GM12872 (cell line): ENCODE results near the gene OBSL1.

Source experiments
- TF ChIP-seq, protein P1 (sequence below): IDR thresholded peaks from 3 replicates; pipeline ENCODE4 v1.5.1; 2011; ENCODE audit warnings: low read depth, mild to moderate bottlenecking, low read length, moderate library complexity; ENCODE audit not compliant: insufficient read depth

OBSL1 gene

DNA sequence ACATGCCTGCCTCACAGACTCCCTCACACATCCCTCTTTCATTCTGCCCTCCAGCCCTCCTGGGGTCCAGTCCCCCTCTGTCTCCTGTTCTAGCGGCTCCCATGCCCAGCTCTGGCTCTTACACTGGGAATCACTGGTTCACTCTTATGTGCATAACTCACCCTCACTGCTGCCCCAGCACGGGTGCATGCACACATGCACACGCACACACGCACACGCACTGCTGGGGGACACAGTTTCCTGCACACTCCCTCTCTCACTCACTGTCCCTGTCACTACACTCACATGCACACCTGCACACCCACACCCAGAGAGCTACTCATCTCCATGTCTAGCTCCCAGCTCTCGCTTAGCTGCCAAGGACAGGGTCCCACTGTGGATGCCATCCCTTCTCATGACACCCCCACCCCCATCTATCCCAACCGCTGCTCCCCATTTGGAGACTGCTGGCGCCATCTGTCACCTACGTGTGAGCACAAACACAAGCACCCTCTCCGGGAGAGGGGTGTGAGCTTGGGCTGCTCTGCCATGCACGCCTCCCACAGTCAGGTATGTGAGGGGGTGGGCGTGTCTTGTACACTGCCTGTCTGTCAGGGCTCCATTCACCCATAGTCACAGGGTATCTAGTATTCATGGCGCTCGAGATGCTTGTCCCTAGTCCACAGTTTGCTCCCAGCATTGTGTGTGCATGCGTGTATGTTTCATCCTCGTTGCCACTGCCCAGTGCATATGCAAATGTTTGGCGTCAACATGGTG is 55.3 kb downstream of the OBSL1 start:
- TF ChIP-seq, protein P1, sequence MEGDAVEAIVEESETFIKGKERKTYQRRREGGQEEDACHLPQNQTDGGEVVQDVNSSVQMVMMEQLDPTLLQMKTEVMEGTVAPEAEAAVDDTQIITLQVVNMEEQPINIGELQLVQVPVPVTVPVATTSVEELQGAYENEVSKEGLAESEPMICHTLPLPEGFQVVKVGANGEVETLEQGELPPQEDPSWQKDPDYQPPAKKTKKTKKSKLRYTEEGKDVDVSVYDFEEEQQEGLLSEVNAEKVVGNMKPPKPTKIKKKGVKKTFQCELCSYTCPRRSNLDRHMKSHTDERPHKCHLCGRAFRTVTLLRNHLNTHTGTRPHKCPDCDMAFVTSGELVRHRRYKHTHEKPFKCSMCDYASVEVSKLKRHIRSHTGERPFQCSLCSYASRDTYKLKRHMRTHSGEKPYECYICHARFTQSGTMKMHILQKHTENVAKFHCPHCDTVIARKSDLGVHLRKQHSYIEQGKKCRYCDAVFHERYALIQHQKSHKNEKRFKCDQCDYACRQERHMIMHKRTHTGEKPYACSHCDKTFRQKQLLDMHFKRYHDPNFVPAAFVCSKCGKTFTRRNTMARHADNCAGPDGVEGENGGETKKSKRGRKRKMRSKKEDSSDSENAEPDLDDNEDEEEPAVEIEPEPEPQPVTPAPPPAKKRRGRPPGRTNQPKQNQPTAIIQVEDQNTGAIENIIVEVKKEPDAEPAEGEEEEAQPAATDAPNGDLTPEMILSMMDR = no peak

DNA sequence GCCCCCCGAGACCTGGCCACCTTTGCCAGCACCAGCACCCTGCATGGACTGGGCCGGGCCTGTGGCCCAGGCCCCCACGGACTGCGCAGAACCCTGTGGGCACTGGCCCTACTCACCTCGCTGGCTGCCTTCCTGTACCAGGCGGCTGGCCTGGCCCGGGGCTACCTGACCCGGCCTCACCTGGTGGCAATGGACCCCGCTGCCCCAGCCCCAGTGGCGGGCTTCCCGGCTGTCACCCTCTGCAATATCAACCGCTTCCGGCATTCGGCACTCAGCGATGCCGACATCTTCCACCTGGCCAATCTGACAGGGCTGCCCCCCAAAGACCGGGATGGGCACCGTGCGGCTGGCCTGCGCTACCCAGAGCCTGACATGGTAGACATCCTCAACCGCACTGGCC is 56.5 kb downstream of the OBSL1 start:
- TF ChIP-seq, protein P1 = no peak

DNA sequence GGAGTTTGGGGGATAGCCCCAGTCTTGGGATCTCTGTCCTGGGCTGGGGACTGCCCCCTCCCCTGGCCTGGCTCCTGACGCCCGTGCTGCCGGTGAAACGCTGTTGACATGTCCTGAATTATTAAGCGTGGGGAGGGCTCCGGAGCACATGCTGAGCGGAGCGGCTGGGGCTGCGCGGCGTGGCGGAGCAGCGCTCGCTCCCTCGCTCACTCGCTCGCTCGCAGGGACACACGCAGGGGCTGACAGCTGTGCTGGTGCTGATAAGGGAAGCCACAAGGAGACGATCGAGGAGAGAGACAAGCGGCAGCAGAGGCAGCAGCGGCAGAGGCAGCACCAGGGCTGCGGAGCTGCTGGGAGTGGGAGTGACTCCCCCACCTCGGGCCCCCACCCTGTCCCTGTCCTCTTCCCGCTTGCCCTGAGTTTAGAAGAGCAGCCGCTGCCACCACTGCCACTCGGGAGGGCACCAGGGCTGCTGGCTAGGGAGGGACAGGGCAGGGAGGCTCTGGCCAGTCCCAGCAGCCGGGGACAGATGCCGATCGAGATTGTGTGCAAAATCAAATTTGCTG is 57.1 kb downstream of the OBSL1 start, which contains the start of gene ASIC4:
TSS of gene ASIC4 (plus strand) at position 287 of the 566 bp plus-strand sequence. CDS start at position 530, 243 bp downstream.
- TF ChIP-seq, protein P1 = no peak

DNA sequence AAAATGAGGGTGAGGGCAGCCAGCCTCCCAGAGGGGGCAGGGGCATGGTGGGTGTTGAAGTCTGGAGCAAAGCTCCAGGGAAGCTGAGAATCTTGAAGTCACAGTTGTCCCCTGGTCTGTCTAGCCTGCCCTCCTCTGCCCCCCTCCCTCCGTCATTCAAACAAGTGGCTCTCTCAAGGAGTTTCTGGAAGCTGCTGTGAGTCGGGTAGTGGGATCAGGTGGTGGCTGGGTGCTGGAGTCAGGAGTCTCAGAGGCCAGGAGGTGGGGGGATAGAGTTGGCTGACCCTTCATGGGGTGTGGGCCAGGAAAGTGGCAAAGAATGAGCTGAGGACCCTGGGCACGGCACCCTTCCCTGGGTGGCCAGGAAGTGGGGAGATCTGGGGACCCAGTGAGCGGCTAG is 57.6 kb downstream of the OBSL1 start:
- TF ChIP-seq, protein P1 = no peak

DNA sequence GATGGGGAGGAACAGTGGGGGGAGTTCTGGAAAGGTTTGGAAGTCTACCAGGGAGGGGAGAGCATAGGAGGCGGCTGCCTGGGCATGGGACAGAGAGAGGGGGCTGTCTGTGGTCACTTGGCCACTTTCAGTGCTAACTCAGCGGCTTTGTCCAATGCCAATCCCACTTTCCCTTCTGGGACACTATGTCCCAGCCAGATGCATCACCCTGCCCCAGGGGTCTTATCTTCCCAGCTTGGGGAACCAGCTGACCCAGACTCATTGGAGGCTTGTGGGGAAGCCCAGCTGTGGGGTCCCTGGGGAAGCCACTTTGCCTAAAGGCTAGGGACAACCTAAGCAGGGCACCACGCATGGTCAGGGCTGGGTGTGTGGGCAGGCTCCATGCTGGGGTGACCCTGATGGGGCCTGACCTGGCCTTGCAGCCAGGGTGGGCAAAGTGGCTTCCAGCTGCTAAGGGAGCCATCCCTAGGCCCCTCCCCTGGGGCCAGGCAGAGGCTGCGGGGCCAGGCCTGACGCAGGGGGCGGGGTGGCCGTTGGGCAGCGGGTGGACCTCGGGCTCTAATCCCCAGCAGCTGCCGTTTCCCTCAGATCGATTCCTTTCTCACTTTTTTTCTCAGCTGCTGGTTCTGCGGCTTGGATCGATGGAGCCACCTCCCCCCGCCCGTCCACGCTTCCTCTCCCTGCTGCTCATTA is 58.7 kb downstream of the OBSL1 start:
- TF ChIP-seq, protein P1 = no peak

DNA sequence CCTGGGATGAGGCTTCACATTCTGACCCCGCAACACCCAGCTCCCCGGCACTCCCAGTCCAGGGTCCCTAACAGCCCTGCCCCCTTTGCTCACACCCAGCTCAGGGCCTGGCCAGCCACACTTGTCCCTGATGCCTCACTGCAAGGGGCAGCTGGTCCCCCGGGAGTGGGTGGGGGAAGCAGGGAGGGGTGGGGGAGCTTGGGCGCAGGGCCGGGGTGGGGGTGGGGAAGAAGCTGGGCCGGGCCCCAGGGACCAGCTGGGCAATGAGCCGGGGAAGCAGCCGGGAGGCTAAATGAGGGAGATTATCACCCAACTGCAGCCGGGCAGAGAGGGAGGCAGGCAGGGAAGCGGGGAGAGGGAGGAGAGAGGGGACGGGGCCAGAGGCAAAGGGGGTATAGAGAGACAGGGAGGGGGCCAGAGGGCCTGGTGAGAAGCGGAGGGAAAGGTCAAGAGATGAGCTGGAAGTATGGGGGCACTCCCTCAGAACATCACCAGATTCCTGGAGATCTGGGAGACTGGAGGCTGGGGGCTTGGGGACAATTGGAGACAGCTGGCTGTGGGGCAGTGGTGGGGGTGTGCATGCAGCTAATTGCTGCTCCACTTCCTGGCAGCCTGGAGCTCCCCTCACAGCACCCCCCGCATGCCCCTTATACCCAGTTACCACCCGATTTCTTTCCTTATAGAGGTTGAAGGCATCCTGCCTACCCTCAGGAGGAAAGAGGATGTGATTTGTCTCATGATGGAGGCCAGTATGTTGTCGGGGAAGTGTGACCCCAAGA is 59.6 kb downstream of the OBSL1 start:
- TF ChIP-seq, protein P1 = no peak
